Mucosa of gallbladder (tissue), 1 donor: Measurements from ENCODE around the gene B2M. TPM values are rescaled to one million over a fixed set of nuclear protein-coding genes. Genes with fewer than 3 reads are reported as not detected.

Source experiments
- total RNA-seq: library from RNA; stranded (reverse); gene quantifications from one replicate; pipeline ENCODE4 v1.2.1, GENCODE V29; 2021
- donor health status: DM: no; HTN: no; CAD: no.

B2M gene
- total RNA-seq, 1 donor from 2014 or later, result 2,061 TPM

Other genes starting within 250 kb of the B2M start
- gene EIF3J, start 174.4 kb upstream of the B2M start, total RNA-seq, result 52.1 TPM
- gene SPG11, start 47.9 kb upstream of the B2M start, total RNA-seq, result 96.3 TPM
- 2.2 TPM for gene PATL2, start 194 bp upstream of the B2M start, total RNA-seq
- 29.8 TPM for gene TRIM69, start 25.0 kb downstream of the B2M start, total RNA-seq
- not detected for gene TERB2, start 245.2 kb downstream of the B2M start, total RNA-seq